ENCODE data around the gene KIAA1210.
A peak's percentile ranks its signal among the peaks of the same experiment; 100 is the strongest.
"Not testable (repeated sequence)": the region's sequence is repeated elsewhere in the genome, so short reads cannot be mapped to it uniquely, and the experiment has no call there.

The KIAA1210 gene

DNA sequence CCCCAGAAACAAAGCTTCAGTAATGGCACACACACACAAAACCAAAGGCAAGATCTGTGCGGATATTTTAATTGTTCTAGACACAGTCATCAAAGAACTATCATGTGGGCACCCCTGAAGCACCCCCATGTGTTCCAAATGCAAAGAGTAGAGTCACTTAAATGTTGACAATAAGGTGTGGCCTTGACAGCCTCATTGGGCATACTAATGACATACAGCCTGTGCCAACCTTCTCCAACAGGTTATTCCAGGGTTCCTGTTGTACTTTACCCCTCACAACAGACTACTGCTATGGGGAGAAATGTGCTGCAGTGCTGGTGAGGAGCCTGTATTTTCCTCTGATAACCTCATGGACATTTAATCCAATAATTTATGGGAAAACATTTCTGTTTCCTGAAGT is 84.6 kb downstream of the KIAA1210 start:
- DNase-seq (ENCODE audit: low read depth), result no peak
- TF ChIP-seq, protein P1, sequence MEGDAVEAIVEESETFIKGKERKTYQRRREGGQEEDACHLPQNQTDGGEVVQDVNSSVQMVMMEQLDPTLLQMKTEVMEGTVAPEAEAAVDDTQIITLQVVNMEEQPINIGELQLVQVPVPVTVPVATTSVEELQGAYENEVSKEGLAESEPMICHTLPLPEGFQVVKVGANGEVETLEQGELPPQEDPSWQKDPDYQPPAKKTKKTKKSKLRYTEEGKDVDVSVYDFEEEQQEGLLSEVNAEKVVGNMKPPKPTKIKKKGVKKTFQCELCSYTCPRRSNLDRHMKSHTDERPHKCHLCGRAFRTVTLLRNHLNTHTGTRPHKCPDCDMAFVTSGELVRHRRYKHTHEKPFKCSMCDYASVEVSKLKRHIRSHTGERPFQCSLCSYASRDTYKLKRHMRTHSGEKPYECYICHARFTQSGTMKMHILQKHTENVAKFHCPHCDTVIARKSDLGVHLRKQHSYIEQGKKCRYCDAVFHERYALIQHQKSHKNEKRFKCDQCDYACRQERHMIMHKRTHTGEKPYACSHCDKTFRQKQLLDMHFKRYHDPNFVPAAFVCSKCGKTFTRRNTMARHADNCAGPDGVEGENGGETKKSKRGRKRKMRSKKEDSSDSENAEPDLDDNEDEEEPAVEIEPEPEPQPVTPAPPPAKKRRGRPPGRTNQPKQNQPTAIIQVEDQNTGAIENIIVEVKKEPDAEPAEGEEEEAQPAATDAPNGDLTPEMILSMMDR (IDR thresholded peaks at IDR 0.05; ENCODE audit: insufficient read depth, low read depth, low read length, missing control alignments), result no peak
- no peak overlapping the region for H3K4me3 ChIP-seq (ENCODE audit: low read length)

DNA sequence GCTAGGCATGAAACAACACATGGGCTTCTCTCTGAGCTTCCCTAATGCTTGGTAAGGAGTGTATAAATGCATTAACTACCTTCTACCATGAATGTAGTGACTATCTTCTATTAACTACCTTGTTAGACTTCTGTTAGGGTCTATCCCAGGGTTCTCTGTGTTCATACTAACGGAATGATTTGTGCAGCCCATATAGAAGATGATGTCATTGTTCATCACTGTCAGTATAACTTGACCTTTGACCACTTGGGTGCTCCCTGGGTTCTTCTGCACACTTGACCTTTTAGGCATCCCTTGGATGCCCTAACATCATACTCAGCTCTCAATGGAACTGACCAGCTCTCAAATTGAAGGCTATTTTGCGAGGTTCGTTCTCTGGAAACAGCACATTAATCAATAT is 85.6 kb downstream of the KIAA1210 start:
- no peak overlapping the region for H3K4me3 ChIP-seq (ENCODE audit: low read length)
- no peak for DNase-seq (ENCODE audit: low read depth)
- TF ChIP-seq, protein P1 (IDR thresholded peaks at IDR 0.05; ENCODE audit: insufficient read depth, low read depth, low read length, missing control alignments), result no peak

DNA sequence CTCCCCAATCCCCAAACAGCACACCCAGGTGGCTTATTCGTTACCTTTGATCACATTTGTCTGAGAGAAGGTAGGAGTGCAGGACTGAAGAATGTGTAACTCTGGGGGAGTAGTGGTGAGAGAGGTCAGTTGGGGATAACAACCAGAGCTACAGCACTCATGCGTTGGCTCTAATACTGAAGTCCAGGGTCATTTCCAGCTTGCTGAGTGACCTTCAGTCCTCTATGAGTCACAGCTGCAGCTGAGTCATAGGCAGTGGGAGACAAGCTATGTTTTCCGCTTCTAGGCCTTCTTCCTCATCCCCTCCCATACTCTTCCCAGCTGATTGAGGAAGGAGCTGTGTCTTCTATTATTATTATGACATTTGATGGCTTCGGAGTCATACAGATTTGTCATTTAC is 86.4 kb downstream of the KIAA1210 start:
- no peak overlapping the region for H3K4me3 ChIP-seq (ENCODE audit: low read length)
- TF ChIP-seq, protein P1 (IDR thresholded peaks at IDR 0.05; ENCODE audit: insufficient read depth, low read depth, low read length, missing control alignments), result no peak
- DNase-seq (ENCODE audit: low read depth), result peak; percentile 33

DNA sequence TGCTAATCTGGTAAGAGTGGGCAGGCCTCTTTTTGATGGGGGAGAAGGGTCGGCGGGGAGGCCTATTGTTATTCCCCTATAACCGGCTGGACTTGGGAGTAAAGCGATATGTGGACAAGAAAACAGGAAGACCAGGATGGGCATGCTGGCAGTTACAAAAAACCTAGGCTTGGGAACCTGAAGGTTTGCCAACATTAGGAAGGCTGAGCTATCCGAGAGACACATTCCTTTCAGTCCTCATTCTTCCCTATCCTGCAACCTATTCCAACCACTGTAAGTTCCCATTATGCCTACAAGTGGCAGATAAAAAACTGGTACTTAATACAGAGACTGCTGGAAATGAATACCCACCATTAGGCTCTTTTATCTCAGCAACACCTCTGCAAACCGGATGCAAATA is 87.2 kb downstream of the KIAA1210 start:
- no peak overlapping the region for H3K4me3 ChIP-seq (ENCODE audit: low read length)
- TF ChIP-seq, protein P1 (IDR thresholded peaks at IDR 0.05; ENCODE audit: insufficient read depth, low read depth, low read length, missing control alignments), result no peak
- DNase-seq (ENCODE audit: low read depth), result no peak

DNA sequence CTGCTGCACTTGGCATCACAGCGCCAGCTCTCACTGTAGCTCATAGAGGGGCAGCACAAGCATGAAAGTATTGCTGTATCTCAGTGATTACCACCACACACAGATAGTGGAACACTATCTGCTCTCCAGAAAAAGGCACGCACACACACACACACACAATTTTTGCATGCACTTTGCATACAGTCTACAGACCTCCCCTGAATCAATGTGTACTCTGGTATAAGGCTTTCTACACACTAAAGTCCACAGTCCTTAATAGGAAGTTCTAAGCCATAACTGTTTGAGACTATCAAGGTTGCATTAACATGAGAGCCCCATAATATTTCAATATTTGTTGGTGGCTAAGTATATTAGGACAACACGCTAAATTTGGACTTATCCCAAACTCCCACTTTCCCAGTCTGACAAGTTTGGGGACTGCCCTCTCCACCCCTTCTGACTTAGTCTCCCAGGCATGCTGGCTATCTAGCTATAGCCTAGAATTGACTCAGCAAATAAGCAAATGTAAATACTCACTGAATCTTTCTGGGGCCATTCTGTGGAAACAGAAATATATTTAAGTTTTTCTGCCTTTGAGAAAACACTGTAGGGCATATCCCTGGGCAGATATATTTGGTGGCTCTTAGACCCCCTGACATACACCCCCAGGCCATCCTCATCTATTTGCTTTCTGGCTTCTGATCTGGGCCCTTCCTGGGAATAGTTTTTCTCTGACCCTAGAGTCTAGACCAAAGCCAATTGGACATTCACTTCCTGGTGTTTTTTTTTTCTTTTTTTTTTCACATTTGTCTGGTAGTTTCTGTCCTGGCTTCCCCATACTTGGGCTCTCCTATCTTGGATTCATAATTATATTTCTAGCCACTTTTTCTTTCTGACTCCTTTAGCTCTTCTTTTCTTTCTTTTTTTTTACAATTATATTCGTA is 91.2 kb downstream of the KIAA1210 start:
- TF ChIP-seq, protein P1 (IDR thresholded peaks at IDR 0.05; ENCODE audit: insufficient read depth, low read depth, low read length, missing control alignments), result no peak
- no peak overlapping the region for H3K4me3 ChIP-seq (ENCODE audit: low read length)
- DNase-seq (ENCODE audit: low read depth), result peak; percentile 14

DNA sequence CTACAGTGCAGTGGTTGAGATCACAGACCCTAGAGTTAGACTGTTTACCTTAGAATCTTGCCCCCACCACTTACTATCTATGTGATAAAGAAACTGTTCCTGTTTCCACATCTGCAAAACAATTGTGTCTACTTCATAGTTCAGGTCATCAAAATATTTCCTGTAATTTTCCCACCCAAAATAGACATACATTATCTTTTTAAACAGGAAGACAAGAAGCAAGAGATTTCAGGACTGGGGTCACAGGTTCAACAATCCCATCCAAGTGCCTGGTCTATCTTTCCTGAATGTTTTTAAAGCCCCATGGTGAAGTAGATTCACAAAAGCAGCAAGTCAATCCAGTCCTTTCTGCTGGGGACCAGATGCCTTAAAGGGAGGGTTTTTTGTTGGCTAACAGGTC is 96.6 kb downstream of the KIAA1210 start:
- no peak for DNase-seq (ENCODE audit: low read depth)
- TF ChIP-seq, protein P1 (IDR thresholded peaks at IDR 0.05; ENCODE audit: insufficient read depth, low read depth, low read length, missing control alignments), result no peak

DNA sequence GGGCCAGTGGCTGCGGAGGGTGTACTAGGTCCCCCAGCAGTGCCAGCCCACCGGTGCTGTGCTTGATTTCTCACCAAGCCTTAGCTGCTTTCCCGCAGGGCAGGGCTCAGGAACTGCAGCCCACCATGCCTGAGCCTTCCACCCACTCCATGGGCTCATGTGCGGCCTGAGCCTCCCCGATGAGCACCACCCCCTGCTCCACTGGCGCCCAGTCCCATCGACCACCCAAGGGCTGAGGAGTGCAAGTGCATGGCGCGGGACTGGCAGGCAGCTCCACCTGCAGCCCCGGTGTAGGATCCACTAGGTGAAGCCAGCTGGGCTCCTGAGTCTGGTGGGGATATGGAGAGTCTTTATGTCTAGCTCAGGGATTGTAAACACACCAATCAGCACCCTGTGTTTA is 98.0 kb downstream of the KIAA1210 start:
- DNase-seq (ENCODE audit: low read depth); H3K4me3 ChIP-seq (ENCODE audit: low read length): not testable (repeated sequence)

More for the DNA sequence above, 96.6 kb downstream of the KIAA1210 start:
- H3K4me3 ChIP-seq (ENCODE audit: low read length), result no peak overlapping the region
